GM18526 (cell line): ENCODE results near the gene ANKS1B.

ENCODE experiments used
- POLR2A ChIP-seq: IDR thresholded peaks from 3 replicates; pipeline ENCODE4 v1.6.1; 2011; ENCODE audit not compliant: insufficient read length; ENCODE audit errors: extremely low read depth

Gene ANKS1B

DNA sequence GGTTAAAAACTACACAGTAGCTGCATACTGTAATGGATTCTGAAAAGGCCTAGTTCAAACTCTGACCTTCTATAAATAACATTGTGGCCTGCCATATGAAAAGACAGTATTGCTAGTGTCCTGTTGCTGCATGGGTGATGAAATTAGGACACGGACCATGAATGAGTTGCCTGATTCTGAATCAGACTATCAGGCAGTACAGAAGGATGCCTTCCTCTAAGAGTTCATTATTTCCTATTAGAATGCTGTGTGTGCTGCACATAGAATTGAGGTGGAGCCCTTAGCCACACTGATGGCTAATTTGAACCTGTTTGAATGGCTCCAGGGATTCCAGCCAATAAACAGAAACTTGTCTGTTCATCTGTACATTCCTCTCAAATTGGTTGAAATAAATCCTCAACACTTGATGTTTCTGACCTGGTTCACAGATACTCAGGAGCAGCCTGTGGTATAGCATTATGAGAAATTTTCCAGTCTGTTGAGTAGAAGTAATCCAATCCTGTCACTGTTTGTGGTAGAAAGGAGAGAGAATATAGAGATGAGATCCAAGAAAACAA, 856.4 kb downstream of the ANKS1B start:
- no peak for TF ChIP-seq POLR2A

DNA sequence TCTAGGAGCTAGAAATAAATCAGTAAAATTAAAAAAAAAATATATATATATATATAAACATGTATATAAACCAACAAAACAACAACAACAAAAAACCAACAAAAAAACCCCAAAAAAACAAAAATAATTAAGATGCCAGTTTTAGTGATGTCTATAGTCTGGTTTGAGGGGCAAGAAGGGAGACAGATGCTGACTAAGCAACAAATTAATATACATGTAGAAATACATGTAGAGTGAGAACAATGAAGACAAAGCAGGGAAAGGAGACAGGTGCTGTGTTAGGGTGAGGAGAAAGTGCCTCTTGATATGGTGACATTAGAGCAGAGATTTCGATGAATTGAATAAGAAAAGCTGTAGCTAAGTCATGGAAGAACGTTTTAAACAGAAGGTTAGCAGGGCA, 861.8 kb downstream of the ANKS1B start:
- no peak for TF ChIP-seq POLR2A

GRCh38 chr12:99122496-99122895, 862.2 kb downstream of the ANKS1B start:
- TF ChIP-seq POLR2A = no peak

- TF ChIP-seq POLR2A = no peak
These were observed 863.2 kb downstream of the ANKS1B start for GRCh38 chr12:99121546-99121945.

- no peak for TF ChIP-seq POLR2A
These were observed 864.8 kb downstream of the ANKS1B start for GRCh38 chr12:99119943-99120342.

DNA sequence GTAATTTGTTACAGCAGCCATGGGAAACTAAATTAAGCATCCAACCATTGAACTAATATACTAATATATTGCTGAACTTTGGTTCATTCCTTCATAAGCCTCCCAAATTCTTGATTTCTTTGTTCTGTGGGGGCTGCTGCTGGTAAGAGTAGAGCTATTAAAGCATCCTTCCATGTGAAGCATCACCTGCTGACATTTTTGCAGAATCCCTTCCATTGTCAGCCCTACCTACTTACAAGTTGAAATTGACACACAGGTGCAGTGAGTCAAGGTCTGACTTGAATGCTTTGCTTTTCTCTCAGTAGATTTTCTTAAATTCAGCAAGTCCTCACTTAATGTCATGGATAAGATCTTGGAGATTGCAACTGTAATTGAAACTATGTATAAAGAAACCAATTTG, 865.3 kb downstream of the ANKS1B start:
- TF ChIP-seq POLR2A = no peak

GRCh38 chr12:99111600-99111999, 873.1 kb downstream of the ANKS1B start:
- TF ChIP-seq POLR2A = no peak

DNA sequence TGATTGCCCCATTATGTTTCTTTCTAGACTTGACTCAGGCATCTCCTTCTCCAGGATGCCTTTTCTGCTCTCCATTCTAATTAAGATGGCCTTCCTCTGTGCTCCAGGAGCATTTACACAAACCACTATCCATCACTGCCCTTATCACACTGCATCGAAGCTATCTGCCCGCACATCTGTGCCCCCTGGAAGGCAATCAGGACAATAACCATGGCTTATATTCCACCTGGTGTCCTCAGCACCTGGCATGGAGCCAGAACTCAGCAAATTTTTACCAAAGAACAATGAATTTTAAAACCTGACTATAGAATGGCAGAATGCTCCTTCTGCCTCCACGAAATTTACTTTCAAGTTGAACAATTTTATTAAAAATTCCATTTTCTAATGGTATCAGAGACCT, 873.9 kb downstream of the ANKS1B start:
- TF ChIP-seq POLR2A = no peak

DNA sequence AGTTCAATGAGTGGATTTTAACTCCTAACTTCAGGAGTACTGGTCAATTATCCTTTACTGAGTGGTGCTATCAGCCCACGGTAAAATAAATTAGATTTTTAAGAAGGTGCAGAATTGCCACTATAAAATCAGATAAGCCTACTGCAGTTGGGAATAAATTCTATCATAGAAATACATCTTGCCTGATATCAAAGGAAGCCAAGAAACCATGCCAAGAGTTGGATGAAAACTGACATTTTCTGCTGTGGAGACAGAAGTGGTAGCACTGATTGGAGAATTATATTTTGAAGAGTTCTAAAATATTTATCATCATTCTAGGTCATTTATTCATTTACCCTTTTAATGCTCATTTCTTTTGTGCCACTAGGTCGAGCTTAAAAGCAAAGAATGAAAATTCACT, 874.5 kb downstream of the ANKS1B start:
- no peak for TF ChIP-seq POLR2A

- no peak for TF ChIP-seq POLR2A
These were observed 875.8 kb downstream of the ANKS1B start for GRCh38 chr12:99108924-99109323.

GRCh38 chr12:99099786-99100185, 885.0 kb downstream of the ANKS1B start:
- TF ChIP-seq POLR2A = no peak

DNA sequence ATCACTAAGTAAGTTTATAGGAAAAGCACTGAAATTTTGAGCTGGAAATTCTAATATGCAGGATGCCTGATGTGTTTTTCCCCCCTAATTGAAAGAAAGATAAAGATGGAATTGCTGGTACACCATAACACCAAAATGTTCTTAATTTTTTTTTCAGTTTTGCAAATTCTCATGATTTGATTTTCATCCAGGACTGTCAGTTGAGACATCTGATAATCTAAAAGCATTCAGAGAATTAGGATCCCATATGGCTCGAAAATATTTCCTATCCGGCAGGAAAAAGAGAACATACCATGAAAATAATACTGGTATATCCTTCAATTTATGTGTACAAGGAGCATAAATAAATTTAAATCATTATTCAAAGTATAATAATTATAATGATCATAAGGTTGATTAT, 887.6 kb downstream of the ANKS1B start:
- TF ChIP-seq POLR2A = no peak

- TF ChIP-seq POLR2A = no peak
These were observed 891.6 kb downstream of the ANKS1B start for GRCh38 chr12:99093166-99093565.

- no peak for TF ChIP-seq POLR2A
These were observed 892.5 kb downstream of the ANKS1B start for GRCh38 chr12:99092100-99092851.

DNA sequence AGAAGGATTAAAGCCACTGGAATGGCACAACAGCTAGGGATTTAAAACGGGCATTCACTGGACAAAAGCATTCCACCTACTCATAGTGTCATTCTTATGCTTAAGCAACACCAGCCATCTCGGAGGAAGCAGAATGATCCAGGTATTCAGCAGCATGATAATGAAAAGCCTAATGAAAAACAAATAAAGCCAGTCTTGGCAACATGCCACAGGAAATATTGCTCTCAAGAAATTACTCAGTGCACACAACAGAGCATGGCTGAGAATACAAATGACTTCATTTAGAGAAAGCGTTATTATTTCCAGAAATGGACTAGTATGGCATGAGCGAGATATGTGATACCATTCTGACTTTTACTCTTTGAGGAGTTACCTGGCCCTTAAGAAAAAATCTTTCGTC, 897.5 kb downstream of the ANKS1B start:
- no peak for TF ChIP-seq POLR2A

- no peak for TF ChIP-seq POLR2A
These were observed 904.9 kb downstream of the ANKS1B start for GRCh38 chr12:99079811-99080210.

DNA sequence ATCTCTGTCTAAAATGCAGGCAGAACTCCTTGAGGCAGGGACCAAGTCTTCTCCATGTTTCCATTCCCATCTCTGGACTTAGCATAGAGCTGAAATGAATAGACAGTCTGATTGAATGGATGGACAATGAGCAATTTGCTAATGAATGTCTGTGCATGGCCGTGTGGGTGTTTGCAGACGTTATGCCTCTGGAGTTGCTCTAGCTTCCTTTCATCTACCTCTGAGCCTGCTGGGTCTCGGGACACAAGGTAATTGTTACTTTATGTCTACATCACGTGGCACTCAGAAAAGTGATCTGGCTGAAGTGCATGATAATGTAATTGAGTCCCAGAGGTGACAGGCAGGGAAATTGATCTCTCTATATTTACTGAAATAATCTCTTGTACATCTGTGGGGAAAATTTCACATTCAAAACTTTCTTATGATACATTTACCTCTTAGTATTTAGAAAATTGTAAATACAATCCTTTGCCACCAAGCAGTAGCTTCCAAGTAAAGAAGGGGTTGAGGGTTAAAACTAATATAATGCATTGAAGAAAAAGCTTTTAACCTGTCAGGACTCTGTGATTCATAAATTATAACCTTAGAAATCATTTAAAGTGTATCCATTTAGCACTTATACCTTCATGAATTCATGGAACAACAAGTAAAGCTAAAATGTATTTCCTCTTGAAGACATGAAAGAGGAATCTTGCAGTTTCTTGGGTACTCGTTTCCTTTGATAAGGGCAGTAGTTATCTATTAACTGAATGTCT, 915.6 kb downstream of the ANKS1B start:
- TF ChIP-seq POLR2A = no peak

- TF ChIP-seq POLR2A = no peak
These were observed 917.5 kb downstream of the ANKS1B start for GRCh38 chr12:99067171-99067785.
